ENCODE measurements around the gene PDP2. TPM values are rescaled to one million over a fixed set of nuclear protein-coding genes. Genes with fewer than 3 reads are reported as not detected.
A peak's percentile ranks its signal among the peaks of the same experiment; 100 is the strongest.

The PDP2 gene
- total and polyA plus RNA-seq, 12 donors: 1.2 to 5.7 (median 3.5) TPM

DNA sequence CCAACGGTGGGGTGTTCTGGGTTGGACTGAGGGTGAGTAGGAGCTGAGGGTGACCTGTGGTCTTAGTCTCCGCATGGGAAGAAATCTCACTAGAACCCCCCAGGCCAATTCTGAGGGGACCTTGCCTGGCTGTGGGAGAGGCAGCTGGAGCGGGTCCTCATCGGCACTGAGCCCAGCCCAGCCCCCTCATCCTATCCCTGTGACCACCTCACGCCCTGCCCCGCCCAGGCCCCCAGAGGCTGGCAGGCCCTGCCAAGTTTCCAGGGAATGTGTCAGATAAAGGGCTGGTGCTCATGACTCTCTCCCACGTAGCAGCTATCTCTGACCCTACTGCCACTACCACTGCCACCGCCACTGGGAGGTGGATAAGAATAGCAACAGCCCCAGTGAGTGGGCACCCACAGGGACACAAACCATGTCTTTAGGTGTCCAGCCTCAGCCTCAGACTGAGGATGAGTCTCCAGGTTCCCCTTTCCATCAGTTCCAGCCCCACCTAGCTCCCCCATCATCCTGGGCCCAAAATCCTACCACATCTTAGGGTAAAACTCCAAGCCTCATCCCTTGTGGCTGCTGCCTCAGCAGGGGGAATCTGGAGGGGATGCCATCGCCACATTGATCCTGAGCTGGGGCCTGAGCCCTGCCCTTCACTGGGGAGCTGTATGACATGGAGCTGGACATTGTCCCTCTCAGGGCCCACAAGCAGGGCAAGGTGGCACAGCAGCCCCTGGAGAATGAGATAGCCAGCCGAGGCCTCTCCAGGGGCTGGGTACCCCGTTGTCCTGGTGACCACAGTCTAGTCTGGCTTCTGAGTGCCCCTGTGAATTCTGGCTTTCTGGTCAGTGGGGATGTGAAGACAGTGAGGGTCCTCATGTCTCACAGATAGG lies 23.5 kb downstream of the PDP2 start:
- peak overlapping the region; percentile 76 to 99 (median 95) for H3K27ac ChIP-seq
- peak; percentile 82 to 84 for DNase-seq
- intact Hi-C loops (cut with DNase I): loop anchor here in 3 of 10 donors (1.0 kb wide), 2 partner anchors 20 to 23 kb away; no protein-coding TSS in a partner anchor
- H3K4me3 ChIP-seq: peak overlapping the region in 8 of 10 donors; percentile 32 to 49 (median 44)
- H3K27me3 ChIP-seq: no peaks in the 10 kb centered on the region
- no peaks in the 10 kb centered on the region for H3K36me3 ChIP-seq
- TF ChIP-seq, protein P1, sequence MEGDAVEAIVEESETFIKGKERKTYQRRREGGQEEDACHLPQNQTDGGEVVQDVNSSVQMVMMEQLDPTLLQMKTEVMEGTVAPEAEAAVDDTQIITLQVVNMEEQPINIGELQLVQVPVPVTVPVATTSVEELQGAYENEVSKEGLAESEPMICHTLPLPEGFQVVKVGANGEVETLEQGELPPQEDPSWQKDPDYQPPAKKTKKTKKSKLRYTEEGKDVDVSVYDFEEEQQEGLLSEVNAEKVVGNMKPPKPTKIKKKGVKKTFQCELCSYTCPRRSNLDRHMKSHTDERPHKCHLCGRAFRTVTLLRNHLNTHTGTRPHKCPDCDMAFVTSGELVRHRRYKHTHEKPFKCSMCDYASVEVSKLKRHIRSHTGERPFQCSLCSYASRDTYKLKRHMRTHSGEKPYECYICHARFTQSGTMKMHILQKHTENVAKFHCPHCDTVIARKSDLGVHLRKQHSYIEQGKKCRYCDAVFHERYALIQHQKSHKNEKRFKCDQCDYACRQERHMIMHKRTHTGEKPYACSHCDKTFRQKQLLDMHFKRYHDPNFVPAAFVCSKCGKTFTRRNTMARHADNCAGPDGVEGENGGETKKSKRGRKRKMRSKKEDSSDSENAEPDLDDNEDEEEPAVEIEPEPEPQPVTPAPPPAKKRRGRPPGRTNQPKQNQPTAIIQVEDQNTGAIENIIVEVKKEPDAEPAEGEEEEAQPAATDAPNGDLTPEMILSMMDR (IDR thresholded peaks at IDR 0.05): no peak
- H3K9me3 ChIP-seq: no peaks in the 10 kb centered on the region
- peaks cover 33 to 92% (median 64%) of the 10 kb centered on the region in 9 donors for H3K4me1 ChIP-seq
- 33 to 50% methylated on average over 11 of the region's 11 CpGs for WGBS, 2 donors
- peak; percentile 55 to 79 (median 62) for ATAC-seq

DNA sequence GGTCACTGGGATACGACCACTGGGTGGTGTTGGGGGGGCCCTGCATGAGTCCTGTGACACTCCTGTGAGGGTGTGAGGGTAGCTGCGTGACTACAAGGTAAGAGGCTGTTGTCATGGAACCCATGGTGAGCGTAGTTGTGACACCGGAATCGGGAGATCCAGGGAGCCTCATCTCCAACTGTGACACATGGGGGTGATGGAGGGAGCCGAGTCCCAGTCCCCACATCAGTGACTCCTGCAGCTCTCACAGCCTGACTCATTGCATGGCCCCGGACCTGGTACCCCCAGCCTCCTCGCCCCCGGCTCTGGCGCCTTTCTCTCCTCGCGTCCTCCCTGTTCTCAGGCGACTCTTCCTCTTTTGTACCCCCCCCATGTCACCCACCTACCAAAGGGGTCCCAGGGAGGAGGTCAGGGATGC lies 24.1 kb downstream of the PDP2 start:
- 56 to 61% methylated on average over 13 of the region's 13 CpGs for WGBS, 2 donors
- no peaks in the 10 kb centered on the region for H3K27me3 ChIP-seq
- peaks cover 30 to 86% (median 59%) of the 10 kb centered on the region in 9 donors for H3K4me1 ChIP-seq
- no peak for DNase-seq
- intact Hi-C loops (cut with DNase I): no loop called here
- H3K4me3 ChIP-seq: peak overlapping the region in 9 of 10 donors; percentile 16 to 49 (median 44)
- ATAC-seq: no peak
- H3K36me3 ChIP-seq: no peaks in the 10 kb centered on the region
- TF ChIP-seq, protein P1 (IDR thresholded peaks at IDR 0.05): no peak
- no peaks in the 10 kb centered on the region for H3K9me3 ChIP-seq
- H3K27ac ChIP-seq: peak overlapping the region; percentile 76 to 99 (median 95)

DNA sequence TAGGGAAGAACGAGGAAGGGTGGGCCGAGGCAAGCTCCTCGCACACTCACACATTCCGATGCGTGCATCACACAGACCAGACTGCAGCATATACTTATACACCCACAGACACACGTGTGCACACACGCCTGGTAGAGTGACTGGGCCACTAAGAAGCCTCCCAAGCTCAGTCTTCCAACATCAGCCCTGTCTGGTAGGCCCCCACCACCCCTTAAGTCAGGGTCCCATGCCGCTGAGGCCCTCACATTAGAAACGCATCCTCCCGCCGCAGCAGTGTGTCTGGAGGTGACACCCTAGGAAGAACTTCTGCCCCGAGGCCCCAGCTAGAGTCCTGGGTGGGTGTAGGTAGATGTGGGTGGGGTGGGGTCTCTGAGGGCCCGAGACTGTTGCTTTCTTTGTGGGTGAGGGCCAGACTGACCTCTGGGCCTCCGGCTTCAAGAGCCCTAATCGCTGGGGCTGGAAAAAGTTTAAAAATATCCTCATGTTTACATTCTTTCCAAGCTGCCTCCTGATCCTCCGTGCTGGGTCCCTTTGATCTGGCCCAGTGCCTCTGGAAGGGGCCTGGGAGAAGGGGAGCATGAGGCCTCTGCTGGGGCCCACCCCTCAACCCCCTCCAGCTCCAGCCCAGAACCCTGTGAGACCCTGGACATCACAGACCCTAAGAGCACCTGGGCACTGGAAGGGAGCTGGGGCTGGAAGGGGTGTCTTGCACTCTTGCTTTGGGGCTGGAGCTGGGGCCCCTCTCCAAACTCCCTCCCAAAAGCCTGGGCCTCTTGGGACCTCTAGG lies 24.7 kb downstream of the PDP2 start:
- Histone ChIP-seq H3K4me3 (peak overlapping the region in 9 of 10 donors; percentile 16 to 49 (median 44)), H3K27ac (peak overlapping the region; percentile 76 to 99 (median 95)), H3K4me1 (peaks cover 24 to 81% (median 53%) of the 10 kb centered on the region in 9 donors), H3K9me3 (no peaks in the 10 kb centered on the region), H3K27me3 (no peaks in the 10 kb centered on the region), H3K36me3 (no peaks in the 10 kb centered on the region)
- TF ChIP-seq, protein P1 (IDR thresholded peaks at IDR 0.05): no peak
- ATAC-seq: peak in 7 of 8 donors; percentile 5 to 43 (median 34)
- 33 to 35% methylated on average over 16 of the region's 16 CpGs for WGBS, 2 donors
- peak in 1 of 2 donors; percentile 57 for DNase-seq
- intact Hi-C loops (cut with DNase I): loop anchor here in 1 of 10 donors (1.0 kb wide), 1 partner anchor 20 kb away; the partner anchor contains the start of gene RRAD

Data from heart right ventricle (tissue), 16 donors.